ENCODE data around the gene TSPAN11.

- TF ChIP-seq POLR2A (IDR thresholded peaks at IDR 0.05; ENCODE audit: low read length), result no peak
- TF ChIP-seq GATA1 (IDR thresholded peaks at IDR 0.05; ENCODE audit: low read depth, low read length), result no peak
Measured at GRCh38 chr12:30914986-30915591, 11.5 kb upstream of the TSPAN11 start.
